Activated CD4-positive, alpha-beta T cell treated with anti-CD3 and anti-CD28 coated beads, Interleukin-2, amount 10 ng/mL, durations not matched to agents 7 days and 5 days (primary cell): ENCODE results near the gene ETV6. TPM values are rescaled to one million over a fixed set of nuclear protein-coding genes. Genes with fewer than 3 reads are reported as not detected.

Source experiments
- CTCF ChIA-PET: fragments of 350-600 bp; sonication (Branson Sonifier 250); formaldehyde crosslinking; loops from one replicate; lab custom pipeline; 2021; ENCODE audit warnings: antibody characterized with exemption; lab: Charles Lee
- POLR2A ChIA-PET: fragments of 350-600 bp; sonication (Branson Sonifier 250); formaldehyde crosslinking; loops from one replicate; lab custom pipeline; 2021; ENCODE audit warnings: antibody characterized with exemption; lab: Charles Lee
- DNase-seq: peaks from one replicate; pipeline ENCODE4 v3.0.0-alpha.2; 2020
- H3K27ac Mint-ChIP-seq: one replicate; pipeline ENCODE4 v1.8.0; 2021; ENCODE audit warnings: mild to moderate bottlenecking, moderate library complexity, mixed read lengths
- H3K27me3 Mint-ChIP-seq: one replicate; pipeline ENCODE4 v1.8.0; 2021; ENCODE audit warnings: mixed read lengths
- H3K36me3 Mint-ChIP-seq: one replicate; pipeline ENCODE4 v1.8.0; 2021; ENCODE audit warnings: low read depth, mixed read lengths
- H3K4me1 Mint-ChIP-seq: one replicate; pipeline ENCODE4 v1.8.0; 2021; ENCODE audit warnings: mixed read lengths
- H3K4me3 Mint-ChIP-seq: one replicate; pipeline ENCODE4 v1.8.0; 2021; ENCODE audit warnings: mild to moderate bottlenecking, moderate library complexity, mixed read lengths
- H3K9me3 Mint-ChIP-seq: one replicate; pipeline ENCODE4 v1.8.0; 2021; ENCODE audit warnings: mixed read lengths
- total RNA-seq, 2 experiments: library from RNA; stranded (reverse); gene quantifications; one replicate each; pipeline ENCODE4 v1.2.3, GENCODE V29; 2021

The ETV6 gene
- total RNA-seq, 2 experiments from 2014 or later, result 34.2 to 36.6 TPM

DNA sequence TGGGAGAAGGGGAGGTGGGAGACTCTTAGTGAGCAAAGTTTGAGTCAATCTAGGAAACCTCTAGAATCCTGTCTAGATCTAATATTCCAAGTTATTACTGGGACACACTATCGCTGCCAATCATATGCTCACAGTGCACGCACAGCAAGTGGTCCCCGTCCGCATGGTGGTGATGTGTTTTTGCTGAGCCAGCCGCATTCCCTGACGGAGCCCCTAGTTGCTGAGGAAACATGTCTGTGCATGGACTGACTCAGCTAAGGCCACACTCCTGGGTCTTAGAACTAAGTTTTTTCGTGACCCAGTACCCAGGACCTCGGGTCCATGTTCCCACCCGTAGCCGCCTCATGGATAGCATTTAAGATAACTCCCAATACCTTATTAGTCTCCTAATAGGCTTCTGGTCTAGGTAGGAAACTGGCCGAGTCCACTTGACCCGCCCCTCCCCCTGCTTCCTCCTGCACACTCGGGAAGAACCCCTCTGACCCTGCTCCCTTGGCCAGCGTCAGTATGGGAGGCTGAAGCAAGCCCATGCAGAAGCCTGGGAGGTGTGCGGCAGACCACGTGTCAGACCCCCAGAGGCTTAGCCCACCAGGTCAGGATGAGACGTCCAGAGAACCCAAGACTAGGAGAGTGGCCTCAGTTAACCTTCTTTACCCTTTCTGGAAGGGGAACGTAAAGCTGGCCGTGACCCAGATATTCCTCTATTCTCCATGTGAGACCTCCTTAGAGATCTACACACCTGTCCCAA, 200.5 kb downstream of the ETV6 start:
- no peak for DNase-seq
- H3K4me1 Mint-ChIP-seq, result peaks cover 16% of the 10 kb centered on the region
- H3K4me3 Mint-ChIP-seq, result no peak overlapping the region
- ChIA-PET CTCF (no interaction called here), POLR2A (no interaction called here)
- no peaks in the 10 kb centered on the region for H3K9me3 Mint-ChIP-seq
- H3K27me3 Mint-ChIP-seq, result no peaks in the 10 kb centered on the region
- peaks cover 60% of the 10 kb centered on the region for H3K36me3 Mint-ChIP-seq
- H3K27ac Mint-ChIP-seq, result no peak overlapping the region

DNA sequence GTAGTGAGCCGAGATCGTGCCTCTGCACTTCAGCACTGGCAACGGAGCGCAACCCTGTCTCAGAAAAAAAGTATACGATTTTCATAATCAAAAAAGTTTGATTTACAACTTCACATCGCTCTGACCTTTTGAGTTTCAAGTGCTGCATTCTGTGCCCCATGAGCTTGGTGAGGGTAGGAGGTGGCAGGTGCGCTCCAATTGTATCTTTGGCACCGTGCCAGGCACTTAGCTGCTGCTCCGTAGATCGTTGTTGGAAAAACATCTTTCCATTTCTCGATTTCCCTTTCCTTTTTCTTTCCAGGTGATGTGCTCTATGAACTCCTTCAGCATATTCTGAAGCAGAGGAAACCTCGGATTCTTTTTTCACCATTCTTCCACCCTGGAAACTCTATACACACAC, 203.7 kb downstream of the ETV6 start:
- Mint-ChIP-seq H3K9me3 (no peaks in the 10 kb centered on the region), H3K27ac (peak overlapping the region; percentile 4), H3K4me1 (peaks cover 29% of the 10 kb centered on the region), H3K4me3 (no peak overlapping the region), H3K36me3 (peaks cover 64% of the 10 kb centered on the region), H3K27me3 (no peaks in the 10 kb centered on the region)
- POLR2A ChIA-PET, result no interaction called here
- CTCF ChIA-PET, result no interaction called here
- DNase-seq, result no peak

- Mint-ChIP-seq H3K9me3 (no peaks in the 10 kb centered on the region), H3K4me3 (no peak overlapping the region), H3K4me1 (peaks cover 29% of the 10 kb centered on the region), H3K27ac (no peak overlapping the region), H3K36me3 (peaks cover 68% of the 10 kb centered on the region), H3K27me3 (no peaks in the 10 kb centered on the region)
- POLR2A ChIA-PET, result no interaction called here
- no peak for DNase-seq
- CTCF ChIA-PET, result interaction anchor here (1.0 to 1.4 kb wide), 2 partner anchors 14 to 16 kb away, joined by 3 to 4 read pairs; no protein-coding TSS in a partner anchor
Observed at GRCh38 chr12:11854011-11854499, 204.6 kb downstream of the ETV6 start.

GRCh38 chr12:11855983-11856374, 206.5 kb downstream of the ETV6 start:
- CTCF ChIA-PET, result interaction anchor here (1.1 to 1.2 kb wide), 2 partner anchors 19 to 124 kb away, joined by 3 read pairs; no protein-coding TSS in a partner anchor
- H3K27me3 Mint-ChIP-seq, result no peaks in the 10 kb centered on the region
- H3K36me3 Mint-ChIP-seq, result peaks cover 75% of the 10 kb centered on the region
- no peaks in the 10 kb centered on the region for H3K9me3 Mint-ChIP-seq
- POLR2A ChIA-PET, result interaction anchor here (0.5 kb wide), 1 partner anchor 224 kb away, joined by 7 read pairs; no protein-coding TSS in a partner anchor
- peak overlapping the region; percentile 47 for H3K27ac Mint-ChIP-seq
- peaks cover 32% of the 10 kb centered on the region for H3K4me1 Mint-ChIP-seq
- no peak for DNase-seq
- no peak overlapping the region for H3K4me3 Mint-ChIP-seq

DNA sequence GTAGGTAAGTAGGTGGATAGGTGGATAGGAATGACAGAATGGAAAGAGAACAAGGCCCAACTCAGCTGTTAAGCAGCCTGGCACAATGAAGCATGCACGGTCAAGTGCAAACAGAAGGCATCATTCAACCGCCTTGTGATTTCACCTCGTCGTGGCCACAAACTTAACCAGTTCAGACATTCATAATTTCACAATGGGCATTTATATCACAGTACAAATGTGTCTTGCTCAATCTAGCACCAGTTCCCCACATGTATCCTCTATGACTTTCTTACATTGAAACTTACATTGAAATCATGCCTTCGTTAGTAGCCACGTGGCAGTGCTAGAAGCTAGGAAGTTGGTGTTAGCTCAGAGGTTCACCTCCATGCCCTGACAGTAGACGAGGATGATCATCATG, 207.5 kb downstream of the ETV6 start:
- H3K9me3 Mint-ChIP-seq, result no peaks in the 10 kb centered on the region
- H3K27ac Mint-ChIP-seq, result no peak overlapping the region
- CTCF ChIA-PET, result interaction anchor here (0.8 to 1.1 kb wide), 2 partner anchors 32 to 125 kb away, joined by 3 read pairs; no protein-coding TSS in a partner anchor
- peaks cover 35% of the 10 kb centered on the region for H3K4me1 Mint-ChIP-seq
- no peaks in the 10 kb centered on the region for H3K27me3 Mint-ChIP-seq
- no peak overlapping the region for H3K4me3 Mint-ChIP-seq
- peaks cover 77% of the 10 kb centered on the region for H3K36me3 Mint-ChIP-seq
- POLR2A ChIA-PET, result no interaction called here
- no peak for DNase-seq

- H3K36me3 Mint-ChIP-seq, result peaks cover 78% of the 10 kb centered on the region
- H3K9me3 Mint-ChIP-seq, result no peaks in the 10 kb centered on the region
- no peak overlapping the region for H3K27ac Mint-ChIP-seq
- no peaks in the 10 kb centered on the region for H3K27me3 Mint-ChIP-seq
- peaks cover 28% of the 10 kb centered on the region for H3K4me1 Mint-ChIP-seq
- CTCF ChIA-PET, result interaction anchor here (0.5 kb wide), 1 partner anchor 72 kb away, joined by 3 read pairs; no protein-coding TSS in a partner anchor
- no peak for DNase-seq
- POLR2A ChIA-PET, result interaction anchor here (0.7 kb wide), 1 partner anchor 320 kb away, joined by 3 read pairs; no protein-coding TSS in a partner anchor
- H3K4me3 Mint-ChIP-seq, result no peak overlapping the region
Observed at GRCh38 chr12:11859705-11860425, 210.4 kb downstream of the ETV6 start.

GRCh38 chr12:11861155-11861863, 211.8 kb downstream of the ETV6 start:
- H3K27me3 Mint-ChIP-seq, result no peaks in the 10 kb centered on the region
- ChIA-PET POLR2A (no interaction called here), CTCF (no interaction called here)
- peaks cover 76% of the 10 kb centered on the region for H3K36me3 Mint-ChIP-seq
- peaks cover 10% of the 10 kb centered on the region for H3K9me3 Mint-ChIP-seq
- no peak overlapping the region for H3K4me3 Mint-ChIP-seq
- no peak for DNase-seq
- H3K27ac Mint-ChIP-seq, result no peak overlapping the region
- H3K4me1 Mint-ChIP-seq, result peaks cover 15% of the 10 kb centered on the region

GRCh38 chr12:11861864-11862600, 212.6 kb downstream of the ETV6 start:
- no peak for DNase-seq
- no peak overlapping the region for H3K27ac Mint-ChIP-seq
- peaks cover 78% of the 10 kb centered on the region for H3K36me3 Mint-ChIP-seq
- H3K4me3 Mint-ChIP-seq, result no peak overlapping the region
- peaks cover 16% of the 10 kb centered on the region for H3K9me3 Mint-ChIP-seq
- H3K27me3 Mint-ChIP-seq, result no peaks in the 10 kb centered on the region
- H3K4me1 Mint-ChIP-seq, result peaks cover 15% of the 10 kb centered on the region
- ChIA-PET CTCF (no interaction called here), POLR2A (no interaction called here)

- peaks cover 76% of the 10 kb centered on the region for H3K36me3 Mint-ChIP-seq
- ChIA-PET CTCF (no interaction called here), POLR2A (no interaction called here)
- no peaks in the 10 kb centered on the region for H3K27me3 Mint-ChIP-seq
- peaks cover 15% of the 10 kb centered on the region for H3K4me1 Mint-ChIP-seq
- peaks cover 17% of the 10 kb centered on the region for H3K9me3 Mint-ChIP-seq
- H3K4me3 Mint-ChIP-seq, result no peak overlapping the region
- no peak overlapping the region for H3K27ac Mint-ChIP-seq
- no peak for DNase-seq
Observed at GRCh38 chr12:11862798-11863197, 213.3 kb downstream of the ETV6 start.

DNA sequence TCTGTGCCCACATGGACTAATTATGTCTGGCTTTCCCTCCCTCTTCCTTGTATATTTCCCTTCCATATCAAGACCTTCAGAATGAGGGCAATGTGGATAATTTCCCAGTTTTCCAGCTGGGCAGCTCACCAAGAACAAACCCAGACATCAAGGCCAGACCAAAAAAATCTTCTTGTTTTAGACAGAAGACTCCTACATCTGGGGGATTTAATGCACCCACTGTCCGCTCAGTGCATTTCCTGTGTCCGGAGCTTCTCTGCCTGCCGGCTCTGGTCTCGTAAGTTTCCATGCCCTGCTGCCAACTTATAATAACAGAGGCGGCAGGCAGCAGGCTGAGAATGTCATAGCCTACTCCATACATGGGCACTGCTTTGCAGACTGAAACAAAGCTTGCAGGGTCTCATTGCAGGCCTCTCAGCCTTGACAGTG, 214.0 kb downstream of the ETV6 start:
- DNase-seq, result no peak
- POLR2A ChIA-PET, result no interaction called here
- Mint-ChIP-seq H3K4me1 (peaks cover 15% of the 10 kb centered on the region), H3K9me3 (peaks cover 21% of the 10 kb centered on the region), H3K27me3 (no peaks in the 10 kb centered on the region), H3K27ac (no peak overlapping the region), H3K36me3 (peaks cover 77% of the 10 kb centered on the region), H3K4me3 (no peak overlapping the region)
- CTCF ChIA-PET, result interaction anchor here (1.0 kb wide), 1 partner anchor 47 kb away, joined by 3 read pairs; no protein-coding TSS in a partner anchor

- H3K27ac Mint-ChIP-seq, result no peak overlapping the region
- CTCF ChIA-PET, result interaction anchor here (1.0 kb wide), 1 partner anchor 48 kb away, joined by 3 read pairs; no protein-coding TSS in a partner anchor
- peaks cover 74% of the 10 kb centered on the region for H3K36me3 Mint-ChIP-seq
- H3K4me3 Mint-ChIP-seq, result no peak overlapping the region
- peaks cover 21% of the 10 kb centered on the region for H3K9me3 Mint-ChIP-seq
- peaks cover 15% of the 10 kb centered on the region for H3K4me1 Mint-ChIP-seq
- POLR2A ChIA-PET, result no interaction called here
- no peak for DNase-seq
- H3K27me3 Mint-ChIP-seq, result no peaks in the 10 kb centered on the region
Observed at GRCh38 chr12:11863988-11864387, 214.5 kb downstream of the ETV6 start.

- POLR2A ChIA-PET, result no interaction called here
- Mint-ChIP-seq H3K36me3 (peaks cover 75% of the 10 kb centered on the region), H3K27ac (peak overlapping the region; percentile 14), H3K4me1 (peaks cover 12% of the 10 kb centered on the region), H3K27me3 (no peaks in the 10 kb centered on the region), H3K9me3 (peaks cover 21% of the 10 kb centered on the region), H3K4me3 (no peak overlapping the region)
- DNase-seq, result no peak
- CTCF ChIA-PET, result no interaction called here
Observed at GRCh38 chr12:11865824-11866223, 216.3 kb downstream of the ETV6 start.
